DMS114 treated with DMSO at 0.1 percent for 48 hours (cell line): ENCODE results near the gene DONSON.

Experiments used
- DNase-seq: peaks from one replicate; lab custom pipeline; 2025; ENCODE audit not compliant: unreplicated experiment; lab: John Stamatoyannopoulos, UW

Gene DONSON

GRCh38 chr21:33566514-33566913 is 22.0 kb downstream of the DONSON start:
- no peak for DNase-seq

GRCh38 chr21:33562389-33562788 is 26.1 kb downstream of the DONSON start:
- no peak for DNase-seq

- no peak for DNase-seq
Observed at GRCh38 chr21:33561373-33561772, 27.1 kb downstream of the DONSON start.

- no peak for DNase-seq
Observed at GRCh38 chr21:33560965-33561364, 27.5 kb downstream of the DONSON start.

- no peak for DNase-seq
Observed at GRCh38 chr21:33559813-33560212, 28.7 kb downstream of the DONSON start.

- DNase-seq = no peak
Observed at GRCh38 chr21:33558777-33559421, 29.6 kb downstream of the DONSON start.

- DNase-seq = no peak
Observed at GRCh38 chr21:33557447-33557846, 31.0 kb downstream of the DONSON start.

- no peak for DNase-seq
Observed at GRCh38 chr21:33554982-33555344, 33.5 kb downstream of the DONSON start.

GRCh38 chr21:33554236-33554981 is 34.1 kb downstream of the DONSON start:
- DNase-seq = no peak

- DNase-seq = no peak
Observed at GRCh38 chr21:33552999-33553598, 35.4 kb downstream of the DONSON start.

GRCh38 chr21:33552093-33552998 is 36.1 kb downstream of the DONSON start:
- no peak for DNase-seq

- no peak for DNase-seq
Observed at GRCh38 chr21:33551664-33552063, 36.8 kb downstream of the DONSON start.

GRCh38 chr21:33550772-33551660 is 37.5 kb downstream of the DONSON start:
- DNase-seq = no peak

GRCh38 chr21:33549848-33550771 is 38.4 kb downstream of the DONSON start:
- DNase-seq = no peak

- no peak for DNase-seq
Observed at GRCh38 chr21:33546086-33546485, 42.4 kb downstream of the DONSON start.

- DNase-seq = no peak
Observed at GRCh38 chr21:33544451-33545195, 43.9 kb downstream of the DONSON start.

- DNase-seq = peak; percentile 35
Observed at GRCh38 chr21:33543505-33544129, 44.9 kb downstream of the DONSON start.
